Erythroblast (primary cell): Measurements from ENCODE around the gene TMEM115.
A peak's percentile ranks its signal among the peaks of the same experiment; 100 is the strongest.

Source experiments
- DNase-seq, 2 experiments: peaks; one replicate each; lab custom pipeline; 2025; lab: John Stamatoyannopoulos, UW
- GATA1 ChIP-seq: IDR thresholded peaks from 2 replicates; pipeline ENCODE4 v1.6.1; 2011; ENCODE audit warnings: low read depth, mild to moderate bottlenecking, control low read depth, low read length, moderate library complexity
- POLR2A ChIP-seq: IDR thresholded peaks from 2 replicates; pipeline ENCODE4 v1.6.1; 2011; ENCODE audit warnings: mild to moderate bottlenecking, low read length

The TMEM115 gene

GRCh38 chr3:50351323-50351697, 8.0 kb downstream of the TMEM115 start:
- no peak for TF ChIP-seq POLR2A
- no peak for TF ChIP-seq GATA1
- no peak for DNase-seq

GRCh38 chr3:50350527-50351322, 8.6 kb downstream of the TMEM115 start, which contains the start of the genes CYB561D2 and NPRL2:
CYB561D2 (plus strand) TSS chr3:50350862; CDS start chr3:50351434, 572 bp downstream.
NPRL2 (minus strand) TSS chr3:50350775; CDS start chr3:50350652, 123 bp downstream.
- DNase-seq, result peak; percentile 96
- TF ChIP-seq GATA1 (no peak), POLR2A (peak; percentile 92)

DNA sequence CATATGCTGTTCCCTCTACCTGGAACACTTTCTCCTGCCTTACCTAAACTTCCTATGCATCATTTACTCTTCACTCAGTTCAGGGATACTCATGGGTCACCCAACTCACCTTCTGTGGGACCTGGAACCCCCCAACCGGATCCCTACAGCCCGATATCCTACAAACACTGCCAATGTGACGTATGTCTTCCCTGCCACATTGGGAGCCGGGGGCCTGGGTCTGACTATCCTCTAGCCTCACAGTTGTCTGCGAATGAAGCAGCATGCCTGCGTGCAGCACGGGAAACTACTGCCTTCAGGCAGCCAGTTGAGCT, 9.2 kb downstream of the TMEM115 start:
- DNase-seq, result no peak
- no peak for TF ChIP-seq POLR2A
- no peak for TF ChIP-seq GATA1

DNA sequence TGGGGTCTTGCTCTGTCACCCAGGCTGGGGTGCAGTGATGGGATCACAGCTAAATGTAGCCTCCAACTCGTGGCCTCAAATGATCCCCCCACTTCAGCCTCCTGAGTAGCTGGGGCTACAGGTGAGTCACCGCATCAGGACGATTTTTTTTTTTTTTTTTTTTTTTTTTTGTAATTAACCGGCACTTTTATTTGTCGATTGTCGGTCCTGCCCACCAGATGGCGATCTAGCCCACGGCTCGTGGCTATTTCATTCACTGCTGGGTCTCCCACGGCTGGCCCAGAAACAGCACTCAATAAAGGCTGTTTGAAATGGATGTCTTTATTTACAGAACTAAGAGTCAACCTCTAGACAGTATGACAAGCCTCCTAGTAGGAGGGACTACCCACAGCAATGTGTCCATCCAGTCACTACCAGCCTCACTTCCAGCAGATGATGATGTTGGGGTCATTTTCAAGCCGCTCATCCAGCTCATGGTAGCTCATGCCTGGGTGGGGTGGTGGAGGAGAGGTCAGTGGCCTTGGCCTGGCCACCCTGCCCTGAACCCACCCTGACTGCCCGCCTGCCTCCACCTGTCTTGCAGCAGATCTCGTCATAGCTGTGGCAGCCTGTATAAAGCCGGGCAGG, 12.0 kb downstream of the TMEM115 start:
- peak; percentile 82 to 90 for DNase-seq
- TF ChIP-seq POLR2A (no peak), GATA1 (no peak)

GRCh38 chr3:50345586-50346234, 13.6 kb downstream of the TMEM115 start, which contains the start of gene ZMYND10:
ZMYND10 (minus strand) TSS chr3:50345732; CDS start chr3:50345579, 153 bp downstream.
- peak; percentile 79 to 87 for DNase-seq

DNA sequence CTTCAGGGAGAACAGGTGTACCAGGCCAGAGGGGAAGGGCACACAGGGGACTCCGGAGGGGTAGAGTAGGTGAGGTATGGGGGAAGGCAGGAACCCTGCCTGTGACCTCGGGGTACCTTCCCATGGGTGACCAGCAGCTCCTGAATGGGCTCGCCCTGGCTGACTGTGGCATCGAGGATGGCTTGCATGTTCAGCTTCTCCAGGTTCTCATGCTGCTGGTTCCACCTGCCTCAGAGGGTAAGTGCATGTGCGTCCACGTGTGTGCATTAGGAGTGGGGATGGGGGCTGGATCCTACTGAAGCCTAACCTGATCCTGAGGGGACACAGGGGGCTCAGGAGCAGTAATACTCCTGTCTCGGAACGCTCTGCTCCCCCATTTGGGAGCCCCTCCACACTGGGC, 14.3 kb downstream of the TMEM115 start:
- DNase-seq, result no peak
- TF ChIP-seq POLR2A (no peak), GATA1 (no peak)

More at GRCh38 chr3:50345586-50346234, 13.6 kb downstream of the TMEM115 start, which contains the start of gene ZMYND10:
- TF ChIP-seq POLR2A (no peak), GATA1 (no peak)

- TF ChIP-seq POLR2A (no peak), GATA1 (no peak)
- DNase-seq, result no peak
These were observed 16.3 kb downstream of the TMEM115 start for GRCh38 chr3:50342813-50343633.

GRCh38 chr3:50341996-50342650, 17.2 kb downstream of the TMEM115 start:
- TF ChIP-seq POLR2A, result no peak
- no peak for TF ChIP-seq GATA1
- no peak for DNase-seq

GRCh38 chr3:50341537-50341936, 17.8 kb downstream of the TMEM115 start:
- TF ChIP-seq POLR2A (no peak), GATA1 (no peak)
- no peak for DNase-seq

- DNase-seq, result peak; percentile 83 to 84
- TF ChIP-seq POLR2A (peak; percentile 95), GATA1 (no peak)
These were observed 18.6 kb downstream of the TMEM115 start, which contains the start of gene RASSF1 for GRCh38 chr3:50340448-50341329. RASSF1 (minus strand) TSS chr3:50340836; CDS start chr3:50340805, 31 bp downstream.

DNA sequence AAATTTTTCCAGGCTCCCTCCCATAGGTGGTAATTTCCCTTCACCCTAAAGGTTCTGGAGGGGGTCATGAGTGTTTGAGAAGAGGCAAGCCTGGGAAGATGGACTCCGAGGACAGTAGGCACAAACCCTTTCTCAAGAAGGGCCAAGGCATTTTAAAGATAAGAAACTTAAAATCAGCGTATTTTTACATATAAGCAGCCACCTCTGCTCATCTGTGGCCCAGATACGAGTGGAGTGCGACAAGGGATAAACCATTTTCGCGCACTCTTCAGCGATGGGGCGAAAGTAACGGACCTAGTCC, 19.2 kb downstream of the TMEM115 start:
- no peak for TF ChIP-seq GATA1
- no peak for TF ChIP-seq POLR2A
- peak; percentile 71 to 80 for DNase-seq

- TF ChIP-seq GATA1 (no peak), POLR2A (no peak)
- no peak for DNase-seq
These were observed 19.7 kb downstream of the TMEM115 start for GRCh38 chr3:50339485-50340146.
